ENCODE results near the gene LGR4. TPM values are rescaled to one million over a fixed set of nuclear protein-coding genes. Genes with fewer than 3 reads are reported as not detected.
A peak's percentile ranks its signal among the peaks of the same experiment; 100 is the strongest.

Gene LGR4
- polyA plus RNA-seq, 12 donors, result 23.3 to 63.0 (median 34.0) TPM; not detected in 1

- no peak for DNase-seq
Measured at GRCh38 chr11:27489092-27489491, 16.5 kb upstream of the LGR4 start.

DNA sequence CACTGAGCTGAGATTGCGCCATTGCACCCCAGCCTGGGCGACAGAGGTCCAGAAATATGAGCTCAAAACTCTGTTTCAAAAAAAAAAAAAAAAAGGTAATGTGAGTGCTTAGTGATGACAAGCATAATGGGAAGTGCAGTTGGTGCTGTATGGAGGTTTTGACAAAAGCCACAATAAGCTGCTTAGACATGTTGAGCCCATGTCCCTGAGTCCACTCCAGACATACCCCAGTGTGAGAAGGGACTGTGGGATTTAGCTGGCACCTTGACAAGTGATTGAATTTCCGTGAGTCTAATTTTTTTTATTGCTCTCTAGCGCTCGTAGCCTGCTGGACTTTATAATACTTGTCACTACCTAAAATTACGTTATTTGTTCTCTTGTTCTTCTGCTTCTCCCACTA, 15.1 kb upstream of the LGR4 start:
- peak; percentile 11 for DNase-seq

- DNase-seq, result peak; percentile 80
Measured at GRCh38 chr11:27485930-27486773, 13.6 kb upstream of the LGR4 start.

GRCh38 chr11:27482793-27483192, 10.2 kb upstream of the LGR4 start:
- no peak for DNase-seq

GRCh38 chr11:27481992-27482391, 9.4 kb upstream of the LGR4 start:
- no peak for DNase-seq

- no peak for DNase-seq
Measured at GRCh38 chr11:27477831-27478230, 5.2 kb upstream of the LGR4 start.

GRCh38 chr11:27477243-27477642, 4.7 kb upstream of the LGR4 start:
- DNase-seq, result no peak

GRCh38 chr11:27475622-27476021, 3.0 kb upstream of the LGR4 start:
- no peak for DNase-seq

DNA sequence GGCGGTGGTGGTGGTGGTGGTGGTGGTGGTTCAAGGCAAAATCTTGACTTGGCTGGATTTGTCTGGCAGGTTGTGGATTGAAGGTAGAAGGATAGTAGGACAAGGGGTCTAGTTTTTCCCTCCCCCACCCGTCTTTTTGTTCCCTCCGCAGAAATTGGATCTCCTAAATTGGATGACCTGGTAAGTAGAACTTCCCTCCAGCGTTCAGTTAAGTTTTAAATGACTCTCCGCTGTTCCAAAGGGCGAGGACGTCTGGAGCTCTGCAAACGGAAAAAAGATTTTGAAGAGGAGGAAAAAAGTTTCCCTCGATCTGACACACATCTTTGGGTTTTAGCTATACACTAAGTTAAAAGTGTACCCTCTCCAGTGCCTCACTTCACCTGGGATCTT, 422 bp upstream of the LGR4 start:
- peak; percentile 72 for DNase-seq

- DNase-seq, result peak; percentile 29
Measured at GRCh38 chr11:27471589-27472397, 797 bp downstream of the LGR4 start.

DNA sequence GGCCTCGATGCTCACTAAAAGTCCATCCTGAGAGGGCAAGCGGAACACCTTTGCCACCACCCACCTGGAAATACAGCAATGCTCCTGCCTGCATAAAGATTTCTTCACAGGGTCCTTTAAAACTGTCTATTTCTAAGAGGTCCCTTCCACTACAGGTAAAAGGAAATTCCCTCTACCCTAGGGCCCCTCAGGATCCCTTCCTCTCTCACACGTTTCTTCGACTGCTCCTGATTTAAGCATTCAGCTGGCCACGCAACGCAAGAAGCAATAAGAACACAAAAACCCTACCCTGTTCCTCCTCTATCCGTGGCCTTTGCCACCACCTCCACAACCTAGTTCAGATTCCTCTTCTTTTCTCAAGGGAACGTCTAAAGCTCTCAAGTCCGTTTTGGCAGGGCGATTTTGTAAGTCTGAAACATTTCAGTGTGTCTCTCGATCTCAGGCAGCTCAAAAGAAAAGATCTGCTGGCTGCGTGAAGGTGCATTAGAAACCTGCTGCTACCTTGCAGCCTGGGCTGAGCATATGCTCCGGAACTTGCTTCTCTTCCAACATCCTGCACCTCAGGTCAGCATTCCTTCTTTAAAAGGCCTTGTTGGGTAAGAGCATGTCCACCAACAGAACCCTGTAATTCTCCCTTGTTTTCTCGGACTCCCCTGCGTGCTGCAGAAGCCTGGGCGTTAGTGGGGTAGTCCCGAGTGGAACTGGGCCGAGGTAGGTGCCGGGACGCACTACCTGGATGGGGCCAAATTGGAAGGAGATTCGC, 1.6 kb downstream of the LGR4 start:
- peak; percentile 7 for DNase-seq

DNA sequence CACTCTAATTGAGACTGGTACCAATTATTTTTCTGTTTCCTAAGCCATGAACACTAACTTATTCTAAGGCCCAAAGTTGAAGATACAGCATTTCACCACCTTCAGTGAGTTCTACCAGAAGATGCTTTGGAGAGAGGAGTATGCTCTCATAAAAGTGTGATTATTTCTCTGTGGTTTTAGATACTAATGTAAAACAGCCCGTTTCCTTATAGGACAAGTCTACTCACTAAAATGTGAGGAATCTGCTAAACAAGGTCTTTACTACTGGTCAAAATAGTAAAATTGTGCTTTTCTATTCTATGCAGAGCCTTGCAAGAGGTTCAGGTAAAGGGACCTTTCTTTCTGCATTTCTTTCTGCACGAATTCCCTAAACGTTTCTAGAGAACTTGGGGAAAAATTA, 2.4 kb downstream of the LGR4 start:
- no peak for DNase-seq

DNA sequence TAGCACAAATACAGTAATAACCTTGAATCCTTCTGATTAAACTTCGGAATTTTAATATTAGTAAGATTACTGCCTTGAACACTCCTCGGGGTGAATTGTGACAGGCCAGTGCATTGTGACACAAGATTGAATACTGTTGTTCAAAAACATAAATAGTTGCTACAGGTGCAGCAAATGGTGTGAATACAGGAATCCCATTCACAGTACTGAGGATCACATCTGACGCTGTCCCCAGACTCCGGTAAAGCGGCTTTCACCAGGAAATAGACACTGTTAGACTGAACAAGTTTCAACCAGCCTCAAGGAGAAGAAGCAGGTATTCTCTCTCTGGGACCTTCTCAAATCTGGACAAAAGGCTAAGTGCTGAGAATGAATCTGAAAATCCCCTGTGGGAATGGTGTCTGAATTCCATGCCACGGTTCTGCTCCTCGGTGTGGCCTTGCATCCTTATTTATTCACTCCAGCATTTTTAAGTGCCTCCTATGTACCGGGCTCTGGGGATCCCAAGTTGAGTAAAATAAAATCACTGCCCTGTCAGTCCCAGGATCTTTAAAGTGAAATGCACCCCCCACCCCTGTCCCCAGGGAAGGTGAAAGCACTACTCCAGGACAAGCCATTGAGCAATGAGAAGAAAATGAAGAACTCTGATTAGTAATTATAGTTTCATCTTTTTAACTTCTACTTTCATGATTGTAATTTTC, 3.4 kb downstream of the LGR4 start:
- no peak for DNase-seq

DNA sequence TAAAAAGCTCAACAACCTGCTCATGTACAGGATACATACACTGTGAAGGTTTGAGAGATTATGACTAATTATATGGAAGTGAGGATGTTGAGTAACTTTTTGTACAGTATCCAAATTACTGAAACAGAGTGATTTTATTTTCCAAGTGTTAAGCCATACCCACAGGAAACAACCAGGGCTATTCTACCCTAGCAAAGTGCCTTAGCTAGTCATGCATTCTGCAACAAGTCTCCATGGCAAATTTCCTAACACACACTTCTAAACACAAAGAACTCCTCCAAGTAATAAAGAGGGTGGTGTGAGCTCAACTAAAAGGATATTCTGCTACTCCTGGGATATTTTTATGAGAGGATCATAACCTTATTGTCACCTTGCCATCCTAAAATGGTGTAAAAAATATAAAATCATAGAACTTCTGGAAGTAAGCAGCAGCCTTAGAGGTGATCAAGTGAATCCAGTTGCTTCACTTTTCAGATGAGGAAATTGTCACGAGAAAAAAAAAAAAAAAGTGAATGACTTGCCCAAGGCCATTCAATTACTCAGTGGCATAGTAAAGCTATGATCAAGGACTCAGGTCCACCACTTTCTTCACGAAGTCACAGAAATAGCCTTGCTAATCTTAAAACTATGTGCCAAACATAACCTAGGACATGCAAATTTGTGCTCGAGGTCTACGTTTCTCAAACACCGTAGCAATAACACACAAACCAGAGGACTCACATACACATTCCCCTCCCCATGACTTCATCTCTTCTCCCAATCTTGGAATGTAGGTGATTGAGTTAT, 4.2 kb downstream of the LGR4 start:
- no peak for DNase-seq

DNA sequence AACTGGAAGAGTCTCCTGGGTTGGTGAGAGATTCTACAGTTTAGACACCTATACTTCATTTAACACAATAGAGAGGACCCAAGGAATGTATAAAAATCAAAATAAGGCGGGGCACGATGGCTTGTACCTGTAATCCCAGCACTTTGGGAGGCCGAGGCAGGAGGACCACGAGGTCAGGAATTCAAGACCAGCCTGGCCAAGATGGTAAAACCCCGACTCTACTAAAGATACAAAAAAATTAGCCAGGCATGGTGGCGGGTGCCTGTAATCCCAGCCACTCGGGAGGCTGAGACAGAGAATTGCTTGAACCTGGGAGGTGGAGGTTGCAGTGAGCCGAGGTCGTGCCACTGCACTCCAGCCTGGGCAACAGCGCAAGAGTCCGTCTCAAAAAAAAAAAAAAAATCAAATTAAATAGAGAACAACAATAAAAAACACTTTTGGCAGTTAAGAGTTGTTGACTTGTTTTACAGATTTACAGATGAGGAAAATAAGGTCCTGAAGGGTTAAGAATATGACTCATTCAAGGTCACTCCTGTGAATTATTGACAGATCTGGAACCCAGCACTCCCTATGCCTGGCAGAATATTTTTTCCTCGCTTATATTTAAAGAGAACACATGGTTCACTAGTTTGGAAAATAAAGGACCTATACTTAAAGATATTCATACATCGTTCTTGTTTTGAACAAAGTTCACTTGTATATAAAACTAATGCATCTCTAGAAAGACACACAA, 5.2 kb downstream of the LGR4 start:
- DNase-seq, result no peak

DNA sequence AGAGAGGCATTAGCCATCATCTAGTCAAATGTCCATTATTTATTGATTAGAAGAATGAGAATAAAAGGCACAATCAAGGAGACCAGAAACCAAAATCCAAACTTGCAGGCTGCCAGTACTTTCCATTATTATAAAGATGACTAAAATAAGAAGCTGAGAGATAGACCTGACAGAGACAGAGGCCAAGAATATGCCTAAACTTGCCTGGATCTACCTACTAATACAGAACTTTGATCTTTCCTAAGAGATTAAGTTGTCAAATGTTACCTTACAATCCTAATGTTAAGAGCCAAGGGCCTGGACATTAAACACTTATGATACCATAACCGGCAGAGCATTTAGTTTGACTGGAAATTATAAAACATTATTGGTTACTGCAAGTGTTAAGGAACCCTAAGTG, 6.2 kb downstream of the LGR4 start:
- DNase-seq, result no peak

GRCh38 chr11:27465629-27466028, 7.0 kb downstream of the LGR4 start:
- DNase-seq, result no peak

DNA sequence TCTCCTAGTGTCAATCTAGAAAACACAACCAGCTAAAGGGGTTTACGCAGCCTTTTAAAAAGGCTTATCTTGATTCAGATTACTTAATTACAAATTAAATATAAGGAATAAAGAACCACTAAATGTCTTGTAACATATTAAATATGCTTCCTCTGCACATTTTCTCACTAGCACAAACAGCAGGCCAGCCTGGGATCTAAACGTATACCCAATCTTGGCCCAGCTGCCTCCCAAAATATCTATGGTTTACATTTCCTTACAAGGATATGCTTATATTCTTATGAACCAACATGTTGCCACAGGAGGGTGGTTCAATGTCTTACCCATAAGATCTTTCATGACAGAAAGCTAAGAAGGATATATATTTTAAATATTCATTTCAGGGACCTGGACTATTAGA, 7.7 kb downstream of the LGR4 start:
- DNase-seq, result no peak

GRCh38 chr11:27464289-27464696, 8.3 kb downstream of the LGR4 start:
- no peak for DNase-seq

DNA sequence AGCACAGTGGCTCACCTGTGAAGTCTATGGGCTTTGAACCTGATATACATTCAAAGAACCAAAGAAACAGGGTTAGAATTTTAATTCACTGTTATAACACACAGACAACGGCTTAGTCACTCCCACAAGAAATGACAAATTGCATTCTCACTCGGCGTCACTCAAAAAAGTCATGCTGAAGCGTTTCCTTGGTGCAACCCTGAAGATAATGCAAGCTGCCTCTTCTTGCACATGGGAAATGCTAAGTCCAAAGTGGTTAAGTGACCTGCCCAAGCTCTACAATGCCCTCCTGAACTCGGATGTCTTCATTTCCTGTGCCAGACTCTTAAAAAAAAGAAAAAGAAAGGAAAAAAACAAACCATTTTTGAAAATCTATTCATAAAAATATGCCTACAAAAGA, 10.0 kb downstream of the LGR4 start:
- no peak for DNase-seq

Measured in muscle of arm (tissue), 12 donors.